SK-N-SH treated with all-trans-retinoic acid at 6 μM for 48 hours (cell line): Measurements from ENCODE around the gene ADK.

Source experiments
- CSDC2 ChIP-seq: fragments of 250-450 bp; sonication (Bioruptor Pico); IDR thresholded peaks from 2 replicates; pipeline ENCODE4 v1.5.0; 2020; ENCODE audit warnings: mild to moderate bottlenecking, moderate library complexity
- ISL1 ChIP-seq: fragments of 250-450 bp; sonication (Bioruptor Pico); IDR thresholded peaks from 2 replicates; pipeline ENCODE4 v2.1.2; 2022; ENCODE audit warnings: mild to moderate bottlenecking, moderate library complexity
- RARB ChIP-seq: fragments of 250-450 bp; sonication (Bioruptor Pico); IDR thresholded peaks from 2 replicates; pipeline ENCODE4 v1.8.0; 2021; ENCODE audit warnings: mild to moderate bottlenecking, moderate library complexity
- ZFP3 ChIP-seq: fragments of 250-450 bp; sonication (Bioruptor Pico); IDR thresholded peaks from 2 replicates; pipeline ENCODE4 v1.5.0; 2020; ENCODE audit warnings: mild to moderate bottlenecking, moderate library complexity
- ZFP30 ChIP-seq: fragments of 450-650 bp; formaldehyde crosslinking; IDR thresholded peaks from 2 replicates; pipeline ENCODE4 v1.5.0; 2022; ENCODE audit warnings: mild to moderate bottlenecking, moderate library complexity
- ZNF70 ChIP-seq: fragments of 450-650 bp; formaldehyde crosslinking; IDR thresholded peaks from 2 replicates; pipeline ENCODE4 v1.5.0; 2020; ENCODE audit warnings: mild to moderate bottlenecking, moderate library complexity
- TF ChIP-seq, protein P1 (sequence below): fragments of 250-450 bp; sonication (Bioruptor Pico); IDR thresholded peaks from 2 replicates; pipeline ENCODE4 v1.8.0; 2021; ENCODE audit warnings: low read depth, mild to moderate bottlenecking, moderate library complexity, borderline replicate concordance
- TF ChIP-seq, protein P2 (sequence below): fragments of 250-450 bp; sonication (Bioruptor Pico); IDR thresholded peaks from 2 replicates; pipeline ENCODE4 v1.5.1; 2021; ENCODE audit warnings: mild to moderate bottlenecking, moderate library complexity
- TF ChIP-seq, protein P3 (sequence below): fragments of 250-450 bp; sonication (Bioruptor Pico); IDR thresholded peaks from 2 replicates; pipeline ENCODE4 v1.8.0; 2020; ENCODE audit warnings: mild to moderate bottlenecking, moderate library complexity, borderline replicate concordance

DNA sequence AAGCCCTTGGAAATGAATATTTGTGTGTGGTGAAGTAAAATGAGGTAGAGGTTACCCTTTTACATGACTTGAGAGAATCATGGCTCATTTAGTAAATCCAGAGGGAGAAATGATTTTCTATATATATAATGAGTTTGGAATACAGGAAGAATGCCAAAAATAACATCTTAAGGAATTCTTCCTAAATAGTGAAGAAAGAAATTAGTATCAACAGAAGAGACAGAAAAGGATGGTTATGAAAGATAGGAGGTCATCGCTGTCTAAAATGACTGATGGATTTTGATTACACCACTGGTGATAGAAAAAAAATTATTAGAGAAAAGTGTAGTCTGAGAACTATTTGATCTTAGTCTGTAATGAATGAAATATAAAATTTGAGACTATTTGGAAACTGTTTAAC lies 283.0 kb downstream of the ADK start:
- TF ChIP-seq, protein P1, sequence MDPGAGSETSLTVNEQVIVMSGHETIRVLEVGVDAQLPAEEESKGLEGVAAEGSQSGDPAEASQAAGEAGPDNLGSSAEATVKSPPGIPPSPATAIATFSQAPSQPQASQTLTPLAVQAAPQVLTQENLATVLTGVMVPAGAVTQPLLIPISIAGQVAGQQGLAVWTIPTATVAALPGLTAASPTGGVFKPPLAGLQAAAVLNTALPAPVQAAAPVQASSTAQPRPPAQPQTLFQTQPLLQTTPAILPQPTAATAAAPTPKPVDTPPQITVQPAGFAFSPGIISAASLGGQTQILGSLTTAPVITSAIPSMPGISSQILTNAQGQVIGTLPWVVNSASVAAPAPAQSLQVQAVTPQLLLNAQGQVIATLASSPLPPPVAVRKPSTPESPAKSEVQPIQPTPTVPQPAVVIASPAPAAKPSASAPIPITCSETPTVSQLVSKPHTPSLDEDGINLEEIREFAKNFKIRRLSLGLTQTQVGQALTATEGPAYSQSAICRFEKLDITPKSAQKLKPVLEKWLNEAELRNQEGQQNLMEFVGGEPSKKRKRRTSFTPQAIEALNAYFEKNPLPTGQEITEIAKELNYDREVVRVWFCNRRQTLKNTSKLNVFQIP = no peak
- TF ChIP-seq, protein P2, sequence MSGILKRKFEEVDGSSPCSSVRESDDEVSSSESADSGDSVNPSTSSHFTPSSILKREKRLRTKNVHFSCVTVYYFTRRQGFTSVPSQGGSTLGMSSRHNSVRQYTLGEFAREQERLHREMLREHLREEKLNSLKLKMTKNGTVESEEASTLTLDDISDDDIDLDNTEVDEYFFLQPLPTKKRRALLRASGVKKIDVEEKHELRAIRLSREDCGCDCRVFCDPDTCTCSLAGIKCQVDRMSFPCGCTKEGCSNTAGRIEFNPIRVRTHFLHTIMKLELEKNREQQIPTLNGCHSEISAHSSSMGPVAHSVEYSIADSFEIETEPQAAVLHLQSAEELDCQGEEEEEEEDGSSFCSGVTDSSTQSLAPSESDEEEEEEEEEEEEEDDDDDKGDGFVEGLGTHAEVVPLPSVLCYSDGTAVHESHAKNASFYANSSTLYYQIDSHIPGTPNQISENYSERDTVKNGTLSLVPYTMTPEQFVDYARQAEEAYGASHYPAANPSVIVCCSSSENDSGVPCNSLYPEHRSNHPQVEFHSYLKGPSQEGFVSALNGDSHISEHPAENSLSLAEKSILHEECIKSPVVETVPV (CRISPR knock-in tag) = no peak
- TF ChIP-seq RARB (CRISPR knock-in tag) (no peak), CSDC2 (CRISPR knock-in tag) (no peak), ZFP30 (no peak), ISL1 (CRISPR knock-in tag) (peak; percentile 79), ZNF70 (no peak), ZFP3 (CRISPR knock-in tag) (no peak)
- TF ChIP-seq, protein P3, sequence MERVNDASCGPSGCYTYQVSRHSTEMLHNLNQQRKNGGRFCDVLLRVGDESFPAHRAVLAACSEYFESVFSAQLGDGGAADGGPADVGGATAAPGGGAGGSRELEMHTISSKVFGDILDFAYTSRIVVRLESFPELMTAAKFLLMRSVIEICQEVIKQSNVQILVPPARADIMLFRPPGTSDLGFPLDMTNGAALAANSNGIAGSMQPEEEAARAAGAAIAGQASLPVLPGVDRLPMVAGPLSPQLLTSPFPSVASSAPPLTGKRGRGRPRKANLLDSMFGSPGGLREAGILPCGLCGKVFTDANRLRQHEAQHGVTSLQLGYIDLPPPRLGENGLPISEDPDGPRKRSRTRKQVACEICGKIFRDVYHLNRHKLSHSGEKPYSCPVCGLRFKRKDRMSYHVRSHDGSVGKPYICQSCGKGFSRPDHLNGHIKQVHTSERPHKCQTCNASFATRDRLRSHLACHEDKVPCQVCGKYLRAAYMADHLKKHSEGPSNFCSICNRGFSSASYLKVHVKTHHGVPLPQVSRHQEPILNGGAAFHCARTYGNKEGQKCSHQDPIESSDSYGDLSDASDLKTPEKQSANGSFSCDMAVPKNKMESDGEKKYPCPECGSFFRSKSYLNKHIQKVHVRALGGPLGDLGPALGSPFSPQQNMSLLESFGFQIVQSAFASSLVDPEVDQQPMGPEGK (CRISPR knock-in tag) = no peak
